Measurements from ENCODE around the gene IL1R1.

IL1R1 gene

GRCh38 chr2:102204638-102205037 lies 62.1 kb downstream of the IL1R1 start:
- no peak for DNase-seq (ENCODE audit: low read depth)

- DNase-seq (ENCODE audit: low read depth): no peak
Measured at GRCh38 chr2:102206666-102207341, 64.3 kb downstream of the IL1R1 start.

GRCh38 chr2:102208774-102209173 lies 66.2 kb downstream of the IL1R1 start:
- DNase-seq (ENCODE audit: low read depth): no peak

DNA sequence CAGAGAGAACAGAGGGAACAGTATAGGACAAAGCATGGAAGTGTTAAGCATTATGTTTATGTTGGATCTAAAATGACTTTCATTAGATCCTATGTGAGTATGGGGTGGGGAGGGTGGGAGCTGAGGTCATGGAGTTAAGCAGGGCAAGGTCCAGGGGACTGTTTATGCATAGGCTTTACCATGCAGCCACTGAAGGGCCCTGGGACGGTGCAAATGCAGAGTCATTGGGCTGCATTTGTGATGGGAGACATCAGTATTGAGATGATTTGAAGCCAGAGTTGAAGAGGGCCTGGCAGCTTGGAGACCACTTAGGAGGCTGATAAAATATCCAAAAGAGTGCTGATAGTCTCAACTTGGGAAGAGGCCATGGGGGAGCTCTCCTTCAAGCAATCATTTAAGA lies 66.9 kb downstream of the IL1R1 start:
- no peak for DNase-seq (ENCODE audit: low read depth)

- DNase-seq (ENCODE audit: low read depth): no peak
Measured at GRCh38 chr2:102217032-102217431, 74.5 kb downstream of the IL1R1 start.

DNA sequence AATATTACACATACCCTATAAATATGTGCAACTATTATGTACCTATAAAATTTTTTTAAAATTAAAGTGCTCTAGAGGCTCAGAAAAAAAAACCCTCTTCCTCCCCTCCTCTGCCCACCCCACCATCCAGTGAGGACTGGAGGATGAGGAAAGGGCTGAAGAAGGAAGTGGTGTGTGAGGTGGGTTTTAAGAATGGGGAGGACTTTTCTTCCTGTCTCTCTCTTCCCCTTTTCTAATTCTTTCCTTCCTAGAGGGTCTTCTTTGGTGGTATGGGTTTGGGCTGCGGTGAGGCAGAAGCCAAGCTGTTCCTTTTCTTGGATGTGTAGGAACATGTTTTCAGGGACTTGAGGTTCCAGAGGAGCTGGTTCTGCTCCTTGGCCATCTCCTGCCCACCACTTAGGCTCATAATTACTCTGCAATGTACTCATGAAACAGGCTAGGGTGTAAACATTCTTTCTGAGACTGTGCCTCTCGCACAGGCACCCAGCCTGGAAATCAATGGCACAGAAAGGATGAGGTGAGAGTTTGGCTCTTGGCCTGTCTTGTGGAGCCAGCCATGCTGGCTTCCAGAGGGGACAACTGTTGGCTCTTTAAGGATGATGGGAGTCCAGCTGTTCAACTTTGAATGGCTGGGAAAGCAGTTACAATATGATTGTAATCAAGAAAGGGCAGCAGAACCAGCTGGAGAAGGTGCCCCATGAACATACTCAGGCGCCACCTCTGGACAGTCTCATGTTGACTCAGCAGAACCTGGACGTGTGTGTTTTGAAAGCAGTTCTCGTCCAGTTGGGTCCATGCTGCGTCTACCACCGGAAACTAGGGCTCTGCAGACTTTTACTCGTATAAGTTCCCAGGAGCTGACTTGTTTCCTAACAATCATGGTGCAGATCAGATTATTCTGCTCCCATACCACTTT lies 82.5 kb downstream of the IL1R1 start:
- DNase-seq (ENCODE audit: low read depth): no peak

- no peak for DNase-seq (ENCODE audit: low read depth)
Measured at GRCh38 chr2:102226171-102226570, 83.6 kb downstream of the IL1R1 start.

- DNase-seq (ENCODE audit: low read depth): no peak
Measured at GRCh38 chr2:102226612-102227391, 84.3 kb downstream of the IL1R1 start.

GRCh38 chr2:102229141-102229769 lies 86.7 kb downstream of the IL1R1 start:
- no peak for DNase-seq (ENCODE audit: low read depth)

All from stimulated activated CD8-positive, alpha-beta memory T cell treated with anti-CD3 and anti-CD28 coated beads, Interleukin-12 subunit alpha, Interleukin-12 subunit beta, amount 100 ng/mL, for 1 hour (primary cell).